K562 treated with DMSO at 1 percent for 12 hours (cell line): Measurements from ENCODE around the gene SPPL2A. TPM values are rescaled to one million over a fixed set of nuclear protein-coding genes. Genes with fewer than 3 reads are reported as not detected.

Experiments
- total RNA-seq: library from RNA; unstranded; fragments of 300-600 nt; gene quantifications from 2 replicates; pipeline ENCODE4 v1.2.3, GENCODE V29; 2022; ENCODE audit not compliant: insufficient read depth

Gene SPPL2A
- total RNA-seq: 23.9 and 56.9 TPM in 2 replicates

DNA sequence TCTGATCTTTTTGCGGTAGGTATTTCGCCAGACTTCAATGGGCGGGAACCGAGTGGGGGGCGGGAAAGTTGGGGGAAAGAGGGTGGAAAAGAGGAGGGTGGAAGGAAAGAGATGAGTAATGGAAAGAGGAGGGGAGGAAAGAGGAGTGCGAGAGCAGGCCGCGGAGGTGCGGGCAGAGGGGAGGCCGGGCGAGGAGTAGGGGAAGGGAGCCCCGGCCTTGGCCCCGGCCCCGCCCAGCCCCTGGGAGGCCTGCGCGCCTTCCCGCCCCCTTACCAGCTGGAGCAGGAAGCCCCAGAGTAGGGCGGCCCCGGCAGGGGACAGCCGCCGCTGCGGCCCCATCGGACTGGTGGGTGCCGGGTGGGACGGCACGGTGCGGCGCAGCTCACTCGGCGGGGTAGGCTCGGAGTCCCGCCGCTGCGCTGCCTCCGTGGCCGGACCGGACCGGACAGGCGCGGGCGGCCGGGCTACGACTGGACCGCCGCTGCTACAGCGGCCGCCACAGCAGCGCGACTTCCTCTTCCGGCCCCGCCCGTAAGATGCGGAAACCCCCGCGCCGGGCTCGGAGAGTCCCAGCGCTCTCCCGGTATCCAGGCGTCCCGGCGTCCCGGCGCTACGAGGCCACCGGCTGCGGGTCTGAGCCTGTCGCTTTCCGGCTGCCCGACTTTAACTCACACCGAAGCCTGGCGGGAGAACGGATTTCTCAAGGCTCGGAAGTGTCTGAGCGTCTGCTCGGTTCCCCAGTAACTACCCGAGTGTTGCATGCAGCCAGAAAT lies at the start of gene SPPL2A:
Gene SPPL2A, minus strand, starts transcription at position 512 of the 773 bp plus-strand sequence. Its CDS starts 173 bp downstream, at position 339.

DNA sequence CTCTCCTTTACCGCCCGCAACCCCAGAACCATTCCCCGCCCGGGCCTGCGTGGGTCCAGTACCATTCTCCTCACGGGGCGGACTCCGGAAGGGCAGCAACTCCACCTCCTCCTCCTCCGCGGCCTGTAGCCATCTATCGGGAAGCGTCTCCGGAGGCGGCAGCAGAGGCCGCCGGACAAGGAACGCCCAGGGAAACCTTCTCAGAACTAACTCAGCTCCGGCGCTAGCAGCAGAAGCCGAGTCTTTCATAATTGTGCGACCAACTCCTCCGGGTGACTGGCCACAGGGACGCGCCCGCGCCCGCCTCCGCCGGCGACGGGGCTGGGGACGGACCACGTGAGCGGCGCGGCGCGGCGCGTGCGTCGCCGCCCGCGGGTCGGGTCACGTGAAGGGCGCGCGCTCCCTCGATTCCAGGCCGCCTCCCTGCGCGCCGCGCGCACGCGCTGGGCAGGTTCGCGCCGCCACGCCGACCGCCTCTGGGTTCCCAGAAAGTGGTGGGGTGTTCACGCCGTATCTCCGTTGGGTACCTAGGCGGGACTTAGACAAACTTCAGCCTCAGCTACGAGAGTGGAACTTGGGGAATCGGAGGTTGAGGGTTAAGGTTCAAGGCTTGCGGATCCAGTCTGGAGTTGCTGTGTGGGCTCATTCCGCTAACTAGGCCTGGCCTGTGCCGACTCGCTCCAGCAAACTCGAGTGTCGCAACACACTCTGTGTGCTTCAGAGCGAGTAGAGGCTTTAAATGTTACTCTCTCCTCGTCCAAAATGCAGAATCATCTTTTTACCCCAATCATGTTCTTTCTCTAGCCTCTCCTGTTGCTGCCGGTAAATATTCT lies 78.8 kb downstream of the SPPL2A start, which contains the start of gene TRPM7:
Gene TRPM7, minus strand, starts transcription at position 329 of the 833 bp plus-strand sequence. Its CDS starts 264 bp downstream, at position 65.

Other genes with a start within 250 kb of the SPPL2A start
- gene USP50, start 219.0 kb downstream of the SPPL2A start, total RNA-seq: not detected in 2 replicates
- gene TRPM7, start 78.9 kb downstream of the SPPL2A start, total RNA-seq: 6.9 and 29.2 TPM in 2 replicates
- 1.8 and 7.2 TPM in 2 replicates for gene AP4E1, start 143.0 kb upstream of the SPPL2A start, total RNA-seq